ENCODE data around the gene ARNT2.
"Not testable (repeated sequence)": the region's sequence is repeated elsewhere in the genome, so short reads cannot be mapped to it uniquely, and the experiment has no call there.

The ARNT2 gene

DNA sequence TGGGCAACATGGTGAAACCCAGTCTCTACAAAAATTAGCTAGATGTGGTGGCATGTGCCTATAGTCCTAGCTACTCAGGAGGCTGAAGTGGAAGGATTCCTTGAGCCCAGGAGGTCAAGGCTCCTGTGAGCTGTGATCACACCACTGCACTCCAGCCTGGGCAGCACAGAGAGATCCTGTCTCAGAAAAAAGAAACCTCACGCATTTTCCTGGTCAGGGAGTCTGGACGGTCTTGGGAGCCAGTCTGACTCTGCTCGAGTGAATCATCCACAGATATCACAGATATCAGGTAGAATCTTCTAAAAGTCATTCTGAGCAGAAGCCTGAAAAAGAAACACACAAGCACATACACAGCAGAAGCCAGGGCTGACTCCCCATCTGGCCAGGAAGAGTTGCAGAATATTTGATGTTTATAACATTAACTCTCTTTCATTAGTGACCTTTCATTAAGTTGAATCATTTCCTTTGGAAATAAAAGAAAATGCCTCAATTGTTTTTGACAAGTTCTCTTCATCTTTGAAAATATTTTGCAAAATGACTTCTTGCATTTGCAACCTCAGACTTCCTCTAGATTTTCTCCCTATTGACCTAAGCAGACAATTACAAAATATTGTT, 234.5 kb downstream of the ARNT2 start:
- Histone ChIP-seq H3K36me3 (ENCODE audit: control insufficient read depth in 4 of 4, insufficient read depth in 4 of 4, low read length in 3 of 4) (no peaks in the 10 kb centered on the region), H3K4me3 (ENCODE audit: control insufficient read depth in 1 of 7, extremely low read depth in 1 of 7, insufficient read depth in 4 of 7, low read depth in 2 of 7, low read length in 6 of 7) (no peak overlapping the region), H3K27ac (ENCODE audit: insufficient read depth in 1 of 2, low read depth in 1 of 2, low read length in 2 of 2, poor library complexity in 1 of 2, severe bottlenecking in 2 of 2) (no peak overlapping the region), H3K27me3 (replicated peaks in 2 of 5; ENCODE audit: control insufficient read depth in 4 of 5, insufficient read depth in 5 of 5, low read length in 4 of 5) (peaks cover 0 to 2% (median 0%) of the 10 kb centered on the region in 5 experiments), H3K9me3 (ENCODE audit: control extremely low read depth in 1 of 5, control insufficient read depth in 4 of 5, insufficient read depth in 2 of 5, low read depth in 1 of 5, low read length in 4 of 5) (peaks cover 0 to 17% (median 4%) of the 10 kb centered on the region in 5 experiments), H3K4me1 (ENCODE audit: control extremely low read depth in 1 of 4, control insufficient read depth in 4 of 4, insufficient read depth in 4 of 4, low read length in 3 of 4) (peaks cover 0 to 6% (median 3%) of the 10 kb centered on the region in 4 experiments)
- ChIA-PET CTCF (no interaction called here), POLR2A (no interaction called here)
- WGBS (ENCODE audit: insufficient coverage), result 100% methylated on average over 3 of the region's 3 CpGs
- no peak for DNase-seq

DNA sequence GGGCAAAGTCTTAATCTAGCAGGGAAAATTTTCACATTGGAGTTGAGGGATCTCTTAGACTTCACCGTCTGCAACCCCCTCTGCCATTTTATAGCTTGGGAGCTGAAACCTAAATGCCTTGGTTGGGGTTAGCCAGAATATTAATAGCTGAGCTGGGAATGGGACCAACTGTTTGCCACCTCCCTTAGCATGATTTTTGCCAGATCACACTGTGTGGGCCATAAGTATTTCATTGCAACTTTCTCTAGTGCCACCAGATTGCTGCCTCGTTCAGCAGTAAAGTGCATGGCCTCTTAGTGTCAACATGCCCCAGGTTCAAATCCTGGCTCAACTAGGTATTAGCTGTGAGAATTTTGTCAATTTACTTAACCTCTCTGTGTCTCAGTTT, 235.0 kb downstream of the ARNT2 start:
- ChIA-PET CTCF (no interaction called here), POLR2A (no interaction called here)
- H3K36me3 ChIP-seq (ENCODE audit: control insufficient read depth in 4 of 4, insufficient read depth in 4 of 4, low read length in 3 of 4), result no peaks in the 10 kb centered on the region
- H3K9me3 ChIP-seq (ENCODE audit: control extremely low read depth in 1 of 5, control insufficient read depth in 4 of 5, insufficient read depth in 2 of 5, low read depth in 1 of 5, low read length in 4 of 5), result peaks cover 0 to 17% (median 4%) of the 10 kb centered on the region in 5 experiments
- no peak overlapping the region for H3K4me3 ChIP-seq (ENCODE audit: control insufficient read depth in 1 of 7, extremely low read depth in 1 of 7, insufficient read depth in 4 of 7, low read depth in 2 of 7, low read length in 6 of 7)
- no peak for DNase-seq
- peaks cover 0 to 11% (median 7%) of the 10 kb centered on the region in 4 experiments for H3K4me1 ChIP-seq (ENCODE audit: control extremely low read depth in 1 of 4, control insufficient read depth in 4 of 4, insufficient read depth in 4 of 4, low read length in 3 of 4)
- H3K27me3 ChIP-seq (replicated peaks in 2 of 5; ENCODE audit: control insufficient read depth in 4 of 5, insufficient read depth in 5 of 5, low read length in 4 of 5), result peaks cover 0 to 2% (median 0%) of the 10 kb centered on the region in 5 experiments
- no peak overlapping the region for H3K27ac ChIP-seq (ENCODE audit: insufficient read depth in 1 of 2, low read depth in 1 of 2, low read length in 2 of 2, poor library complexity in 1 of 2, severe bottlenecking in 2 of 2)
- 100% methylated on average over 2 of the region's 2 CpGs for WGBS (ENCODE audit: insufficient coverage)

DNA sequence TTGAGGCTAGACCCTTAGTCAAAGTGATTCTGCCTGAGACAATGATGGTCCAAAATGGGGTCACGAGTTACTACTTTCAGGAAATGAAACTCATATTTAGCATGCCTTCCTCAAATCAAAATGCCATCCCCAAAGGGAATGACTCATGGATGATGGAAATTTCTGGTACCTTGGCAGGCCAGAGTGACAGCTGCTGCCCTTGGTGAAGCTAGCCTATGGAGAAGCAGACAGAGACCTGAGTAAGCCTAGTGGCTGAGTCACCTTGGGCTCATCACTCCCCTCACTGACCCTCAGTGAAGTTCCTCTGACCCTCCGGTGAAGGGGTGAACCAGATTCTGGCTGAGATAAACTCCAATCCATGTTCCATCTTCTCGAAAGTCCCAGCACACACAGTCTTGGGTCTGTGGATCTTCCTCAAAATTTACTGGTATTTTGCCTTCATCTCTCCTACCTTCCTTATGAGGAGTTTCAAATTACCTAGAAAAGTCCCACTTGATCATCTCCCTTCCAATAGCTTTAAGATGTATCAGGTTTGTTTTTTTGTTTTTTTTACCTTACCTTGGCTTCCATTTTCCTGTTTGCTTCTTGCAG, 236.4 kb downstream of the ARNT2 start:
- ChIA-PET CTCF (interaction anchor here (0.6 kb wide), 1 partner anchor 45 kb away, joined by 3 read pairs; no protein-coding TSS in a partner anchor), POLR2A (no interaction called here)
- WGBS (ENCODE audit: insufficient coverage), result 94% methylated on average over 3 of the region's 3 CpGs
- H3K9me3 ChIP-seq (ENCODE audit: control extremely low read depth in 1 of 5, control insufficient read depth in 4 of 5, insufficient read depth in 2 of 5, low read depth in 1 of 5, low read length in 4 of 5), result peaks cover 0 to 17% (median 4%) of the 10 kb centered on the region in 5 experiments
- no peak for DNase-seq
- no peaks in the 10 kb centered on the region for H3K36me3 ChIP-seq (ENCODE audit: control insufficient read depth in 4 of 4, insufficient read depth in 4 of 4, low read length in 3 of 4)
- H3K27me3 ChIP-seq (replicated peaks in 2 of 5; ENCODE audit: control insufficient read depth in 4 of 5, insufficient read depth in 5 of 5, low read length in 4 of 5), result no peaks in the 10 kb centered on the region
- no peak overlapping the region for H3K27ac ChIP-seq (ENCODE audit: insufficient read depth in 1 of 2, low read depth in 1 of 2, low read length in 2 of 2, poor library complexity in 1 of 2, severe bottlenecking in 2 of 2)
- H3K4me1 ChIP-seq (ENCODE audit: control extremely low read depth in 1 of 4, control insufficient read depth in 4 of 4, insufficient read depth in 4 of 4, low read length in 3 of 4), result peaks cover 0 to 23% (median 13%) of the 10 kb centered on the region in 4 experiments
- H3K4me3 ChIP-seq (ENCODE audit: control insufficient read depth in 1 of 7, extremely low read depth in 1 of 7, insufficient read depth in 4 of 7, low read depth in 2 of 7, low read length in 6 of 7), result no peak overlapping the region

DNA sequence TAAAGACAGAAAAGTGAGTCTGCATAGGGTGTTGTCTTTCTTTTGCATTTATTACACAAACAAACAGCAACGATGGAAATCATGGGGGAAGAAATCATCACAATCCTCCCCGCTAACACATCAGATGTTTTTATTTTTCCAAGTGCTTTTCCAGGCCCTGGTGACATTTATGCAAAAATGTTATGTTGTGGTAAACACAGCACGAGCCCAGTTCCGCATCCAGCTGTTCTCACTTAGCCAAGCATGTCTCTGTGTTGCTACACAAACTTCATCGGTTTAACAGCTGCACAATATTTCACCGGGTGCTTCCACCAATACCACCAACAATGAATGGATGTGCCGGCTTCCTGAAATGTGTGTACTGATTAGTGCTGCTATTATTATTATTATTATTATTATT, 237.2 kb downstream of the ARNT2 start:
- Histone ChIP-seq H3K4me1 (ENCODE audit: control extremely low read depth in 1 of 4, control insufficient read depth in 4 of 4, insufficient read depth in 4 of 4, low read length in 3 of 4) (peaks cover 0 to 23% (median 13%) of the 10 kb centered on the region in 4 experiments), H3K27ac (ENCODE audit: insufficient read depth in 1 of 2, low read depth in 1 of 2, low read length in 2 of 2, poor library complexity in 1 of 2, severe bottlenecking in 2 of 2) (no peak overlapping the region), H3K9me3 (ENCODE audit: control extremely low read depth in 1 of 5, control insufficient read depth in 4 of 5, insufficient read depth in 2 of 5, low read depth in 1 of 5, low read length in 4 of 5) (peaks cover 0 to 17% (median 4%) of the 10 kb centered on the region in 5 experiments), H3K4me3 (ENCODE audit: control insufficient read depth in 1 of 7, extremely low read depth in 1 of 7, insufficient read depth in 4 of 7, low read depth in 2 of 7, low read length in 6 of 7) (no peak overlapping the region), H3K36me3 (ENCODE audit: control insufficient read depth in 4 of 4, insufficient read depth in 4 of 4, low read length in 3 of 4) (no peaks in the 10 kb centered on the region), H3K27me3 (replicated peaks in 2 of 5; ENCODE audit: control insufficient read depth in 4 of 5, insufficient read depth in 5 of 5, low read length in 4 of 5) (no peaks in the 10 kb centered on the region)
- no peak for DNase-seq
- POLR2A ChIA-PET, result no interaction called here
- CTCF ChIA-PET, result no interaction called here
- no CpG with 5 or more reads among the region's 7 CpGs for WGBS (ENCODE audit: insufficient coverage)

DNA sequence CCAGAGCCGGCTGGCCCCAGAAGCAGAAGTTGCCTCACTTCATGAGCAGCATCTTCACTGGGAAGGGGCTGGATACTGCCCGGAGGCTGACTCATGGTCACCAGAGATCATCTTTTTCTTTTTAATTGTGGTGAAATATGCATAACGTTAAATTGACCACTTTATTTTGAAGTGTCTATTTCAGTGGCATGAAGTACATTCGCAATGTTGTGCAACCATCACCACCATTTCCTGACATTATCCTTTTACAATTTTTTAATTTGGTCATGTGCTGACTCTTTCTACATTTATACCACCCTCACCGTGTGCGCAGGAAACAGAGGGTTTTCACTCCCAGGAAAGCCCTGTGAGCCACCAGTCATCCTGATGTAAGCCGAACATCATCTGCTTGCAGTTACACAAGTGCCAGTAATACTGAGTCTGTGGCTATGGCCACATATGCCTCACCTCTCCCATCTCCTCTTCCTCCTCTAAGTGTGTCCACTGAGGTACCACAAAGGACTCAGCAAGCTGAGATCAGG, 239.3 kb downstream of the ARNT2 start:
- 45% methylated on average over 5 of the region's 7 CpGs for WGBS (ENCODE audit: insufficient coverage)
- no peaks in the 10 kb centered on the region for H3K36me3 ChIP-seq (ENCODE audit: control insufficient read depth in 4 of 4, insufficient read depth in 4 of 4, low read length in 3 of 4)
- H3K4me1 ChIP-seq (ENCODE audit: control extremely low read depth in 1 of 4, control insufficient read depth in 4 of 4, insufficient read depth in 4 of 4, low read length in 3 of 4), result peaks cover 0 to 23% (median 13%) of the 10 kb centered on the region in 4 experiments
- ChIA-PET CTCF (no interaction called here), POLR2A (no interaction called here)
- H3K27ac ChIP-seq (ENCODE audit: insufficient read depth in 1 of 2, low read depth in 1 of 2, low read length in 2 of 2, poor library complexity in 1 of 2, severe bottlenecking in 2 of 2), result no peak overlapping the region
- DNase-seq, result peak; percentile 31 to 88 (median 78)
- no peaks in the 10 kb centered on the region for H3K27me3 ChIP-seq (replicated peaks in 2 of 5; ENCODE audit: control insufficient read depth in 4 of 5, insufficient read depth in 5 of 5, low read length in 4 of 5)
- H3K4me3 ChIP-seq (ENCODE audit: control insufficient read depth in 1 of 7, extremely low read depth in 1 of 7, insufficient read depth in 4 of 7, low read depth in 2 of 7, low read length in 6 of 7), result no peak overlapping the region
- H3K9me3 ChIP-seq (ENCODE audit: control extremely low read depth in 1 of 5, control insufficient read depth in 4 of 5, insufficient read depth in 2 of 5, low read depth in 1 of 5, low read length in 4 of 5), result peaks cover 0 to 21% (median 4%) of the 10 kb centered on the region in 5 experiments

DNA sequence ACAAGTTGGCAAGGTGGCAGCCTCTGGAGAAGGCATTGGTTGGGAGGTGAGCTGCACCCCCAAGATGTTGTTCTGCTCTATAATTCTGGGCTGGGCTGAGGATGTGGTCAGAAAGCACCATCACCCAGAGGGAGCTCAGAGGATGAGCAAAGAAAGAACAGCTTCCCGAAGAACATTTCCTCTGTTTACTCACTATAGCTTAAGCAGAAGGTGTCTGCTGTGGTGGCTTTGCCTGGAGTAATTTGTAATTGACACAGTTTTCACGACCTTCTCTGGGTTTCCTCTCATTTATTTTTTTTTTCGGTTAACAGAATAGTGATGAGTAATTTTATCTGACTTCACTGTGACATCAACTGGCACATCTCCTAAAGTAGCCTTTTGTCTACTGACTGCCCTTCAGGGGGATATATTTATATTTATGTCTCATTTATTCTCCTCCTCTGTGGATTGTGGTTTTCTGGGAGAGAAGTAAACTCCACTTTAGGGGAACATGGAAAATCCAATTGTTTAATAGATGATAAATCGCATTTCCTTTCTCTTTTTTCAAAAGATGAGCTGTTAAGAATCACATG, 241.4 kb downstream of the ARNT2 start:
- Histone ChIP-seq H3K27ac (ENCODE audit: insufficient read depth in 1 of 2, low read depth in 1 of 2, low read length in 2 of 2, poor library complexity in 1 of 2, severe bottlenecking in 2 of 2) (no peak overlapping the region), H3K4me1 (ENCODE audit: control extremely low read depth in 1 of 4, control insufficient read depth in 4 of 4, insufficient read depth in 4 of 4, low read length in 3 of 4) (peaks cover 0 to 23% (median 13%) of the 10 kb centered on the region in 4 experiments), H3K4me3 (ENCODE audit: control insufficient read depth in 1 of 7, extremely low read depth in 1 of 7, insufficient read depth in 4 of 7, low read depth in 2 of 7, low read length in 6 of 7) (no peak overlapping the region), H3K36me3 (ENCODE audit: control insufficient read depth in 4 of 4, insufficient read depth in 4 of 4, low read length in 3 of 4) (no peaks in the 10 kb centered on the region), H3K27me3 (replicated peaks in 2 of 5; ENCODE audit: control insufficient read depth in 4 of 5, insufficient read depth in 5 of 5, low read length in 4 of 5) (no peaks in the 10 kb centered on the region), H3K9me3 (ENCODE audit: control extremely low read depth in 1 of 5, control insufficient read depth in 4 of 5, insufficient read depth in 2 of 5, low read depth in 1 of 5, low read length in 4 of 5) (peaks cover 0 to 14% (median 1%) of the 10 kb centered on the region in 5 experiments)
- 100% methylated on average over 1 of the region's 4 CpGs for WGBS (ENCODE audit: insufficient coverage)
- peak in 2 of 3 donors; percentile 38 to 58 for DNase-seq
- CTCF ChIA-PET, result no interaction called here
- POLR2A ChIA-PET, result no interaction called here

DNA sequence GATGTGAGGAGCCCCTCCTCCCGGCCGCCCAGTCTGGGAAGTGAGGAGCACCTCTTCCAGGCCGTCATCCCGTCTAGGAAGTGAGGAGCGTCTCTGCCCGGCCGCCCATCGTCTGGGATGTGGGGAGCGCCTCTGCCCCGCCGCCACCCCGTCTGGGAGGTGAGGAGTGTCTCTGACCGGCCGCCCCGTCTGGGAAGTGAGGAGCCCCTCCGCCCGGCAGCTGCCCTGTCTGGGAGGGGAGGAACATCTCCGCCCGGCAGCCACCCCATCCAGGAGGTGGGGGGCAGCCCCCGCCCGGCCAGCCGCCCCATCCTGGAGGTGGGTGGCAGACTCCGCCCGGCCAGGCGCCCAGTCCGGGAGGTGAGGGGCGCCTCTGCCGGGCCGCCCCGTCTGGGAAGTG, 243.2 kb downstream of the ARNT2 start:
- POLR2A ChIA-PET, result not testable (repeated sequence)

More for the DNA sequence above, 243.2 kb downstream of the ARNT2 start:
- WGBS (ENCODE audit: insufficient coverage), result over 99% methylated on average over 13 of the region's 30 CpGs
- peaks cover 0 to 16% (median 5%) of the 10 kb centered on the region in 5 experiments for H3K9me3 ChIP-seq (ENCODE audit: control extremely low read depth in 1 of 5, control insufficient read depth in 4 of 5, insufficient read depth in 2 of 5, low read depth in 1 of 5, low read length in 4 of 5)
- not testable (repeated sequence) for H3K4me3 ChIP-seq (ENCODE audit: control insufficient read depth in 1 of 7, extremely low read depth in 1 of 7, insufficient read depth in 4 of 7, low read depth in 2 of 7, low read length in 6 of 7); H3K27ac ChIP-seq (ENCODE audit: insufficient read depth in 1 of 2, low read depth in 1 of 2, low read length in 2 of 2, poor library complexity in 1 of 2, severe bottlenecking in 2 of 2); H3K36me3 ChIP-seq (ENCODE audit: control insufficient read depth in 4 of 4, insufficient read depth in 4 of 4, low read length in 3 of 4); H3K27me3 ChIP-seq (replicated peaks in 2 of 5; ENCODE audit: control insufficient read depth in 4 of 5, insufficient read depth in 5 of 5, low read length in 4 of 5); DNase-seq
- CTCF ChIA-PET, result interaction anchor here (0.6 kb wide), 1 partner anchor 77 kb away, joined by 3 read pairs; no protein-coding TSS in a partner anchor
- peaks cover 0 to 23% (median 13%) of the 10 kb centered on the region in 4 experiments for H3K4me1 ChIP-seq (ENCODE audit: control extremely low read depth in 1 of 4, control insufficient read depth in 4 of 4, insufficient read depth in 4 of 4, low read length in 3 of 4)
